Measurements from ENCODE around the gene ZCCHC14. TPM values are rescaled to one million over a fixed set of nuclear protein-coding genes. Genes with fewer than 3 reads are reported as not detected.

ZCCHC14 gene
- polyA plus RNA-seq, 6 donors from 2014 or later, result 0.03 to 0.31 (median 0.20) TPM; not detected in 1

DNA sequence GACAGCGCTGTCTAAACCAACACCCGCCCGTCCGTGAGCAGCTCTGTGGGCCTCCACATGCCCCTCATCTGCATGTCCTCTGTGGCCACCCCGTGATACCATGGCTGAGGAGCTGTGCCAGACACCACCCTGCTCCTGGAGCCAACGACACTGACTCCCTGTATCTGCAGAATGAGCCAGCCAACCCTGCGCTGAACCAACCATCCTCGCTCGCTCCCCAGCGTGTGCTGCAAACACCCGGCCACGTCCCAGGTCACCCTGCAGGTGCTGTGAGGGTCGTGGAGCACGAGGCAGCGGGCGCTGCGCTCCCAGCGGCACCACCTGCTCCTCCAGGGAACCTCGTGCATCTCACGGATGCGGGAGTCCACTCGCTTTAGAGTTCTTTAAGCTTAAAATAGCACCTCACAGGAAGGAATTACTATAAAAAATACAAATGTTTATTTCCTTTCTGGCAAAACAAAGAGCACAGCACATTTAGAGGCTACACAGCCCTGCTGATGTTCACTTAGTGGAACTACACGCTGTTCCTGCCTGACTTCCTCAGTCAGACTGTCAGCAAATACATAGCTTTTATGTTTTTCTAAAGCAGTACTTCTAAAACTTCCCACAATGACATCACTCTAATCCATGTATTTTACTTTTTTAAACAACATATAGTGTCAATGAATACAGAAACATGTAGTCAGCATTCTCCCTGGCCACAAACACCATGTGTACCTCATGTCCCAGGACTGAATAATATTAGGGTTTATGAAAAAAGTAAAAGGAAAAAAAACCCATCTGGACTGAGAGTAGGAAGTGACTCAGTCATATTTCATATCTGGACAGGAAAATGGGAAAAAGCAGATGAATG is 57.2 kb downstream of the ZCCHC14 start:
- H3K27me3 Mint-ChIP-seq, result peaks cover 0 to 4% (median 0%) of the 10 kb centered on the region in 3 donors
- H3K36me3 Mint-ChIP-seq, result no peaks in the 10 kb centered on the region
- H3K27ac Mint-ChIP-seq, result no peak overlapping the region
- H3K4me3 Mint-ChIP-seq, result no peak overlapping the region
- DNase-seq, result no peak
- H3K4me1 Mint-ChIP-seq, result peaks cover 0 to 8% (median 5%) of the 10 kb centered on the region in 3 donors
- no peak for ATAC-seq (ENCODE audit: low read depth in 2 of 2)
- H3K9me3 Mint-ChIP-seq, result no peaks in the 10 kb centered on the region

DNA sequence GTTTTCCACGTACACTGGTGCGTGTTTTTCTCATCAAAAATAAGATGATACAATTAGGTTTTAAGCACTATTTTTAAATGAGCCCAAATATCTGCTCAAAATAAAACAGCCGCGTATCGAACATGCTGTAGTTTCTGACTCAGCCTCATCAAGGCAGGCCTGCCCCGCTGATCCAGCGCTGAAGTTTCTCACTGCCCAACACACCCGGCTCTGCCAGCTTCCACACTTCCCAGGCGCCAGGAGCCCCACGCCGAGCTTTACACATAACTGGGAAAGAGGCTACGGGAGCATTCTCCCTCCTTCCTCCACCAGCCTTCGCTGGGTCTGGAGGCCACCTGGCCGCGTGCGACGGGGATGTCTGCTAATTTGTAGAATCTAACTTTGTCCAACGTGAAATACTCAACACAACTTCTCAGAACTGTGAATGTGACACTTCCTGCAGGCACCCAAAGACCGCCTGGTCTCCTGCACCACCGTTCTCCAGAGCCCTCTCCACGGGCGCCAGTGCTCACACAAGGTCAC is 58.6 kb downstream of the ZCCHC14 start:
- peaks cover 0 to 8% (median 5%) of the 10 kb centered on the region in 3 donors for H3K4me1 Mint-ChIP-seq
- H3K9me3 Mint-ChIP-seq, result no peaks in the 10 kb centered on the region
- no peak overlapping the region for H3K4me3 Mint-ChIP-seq
- no peaks in the 10 kb centered on the region for H3K36me3 Mint-ChIP-seq
- ATAC-seq (ENCODE audit: low read depth in 2 of 2), result no peak
- peaks cover 0 to 4% (median 0%) of the 10 kb centered on the region in 3 donors for H3K27me3 Mint-ChIP-seq
- H3K27ac Mint-ChIP-seq, result no peak overlapping the region
- DNase-seq, result no peak

DNA sequence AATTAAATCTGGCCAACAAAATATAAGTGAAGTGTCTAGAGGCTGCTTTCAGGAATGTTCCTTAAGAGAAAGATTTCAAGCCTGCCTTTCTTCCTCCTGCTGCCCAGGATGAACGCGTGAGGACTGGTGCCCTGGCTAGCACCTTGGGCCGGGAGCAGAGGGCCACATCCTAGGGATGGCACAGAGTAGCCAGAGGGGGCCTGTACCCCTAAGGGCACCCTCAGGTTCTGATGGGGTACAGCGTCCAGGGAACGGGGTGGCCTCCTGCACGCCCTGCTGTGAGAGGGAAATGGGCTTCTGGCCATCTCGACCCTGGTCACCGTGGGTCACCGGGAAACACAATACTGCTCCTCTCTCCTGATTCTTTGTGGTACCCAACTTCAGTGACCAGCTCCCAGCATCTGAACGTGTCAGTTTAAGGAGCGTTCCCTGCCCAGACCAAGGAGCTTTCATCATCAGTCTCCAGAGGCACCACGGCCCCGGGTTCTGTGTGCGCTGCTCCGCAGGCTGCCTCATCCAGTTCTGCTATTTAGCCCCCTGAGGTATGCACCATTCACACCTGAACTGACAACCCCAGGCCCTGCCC is 60.4 kb downstream of the ZCCHC14 start:
- ATAC-seq (ENCODE audit: low read depth in 2 of 2) (no peak), DNase-seq (no peak)
- Mint-ChIP-seq H3K36me3 (no peaks in the 10 kb centered on the region), H3K4me1 (peaks cover 0 to 8% (median 5%) of the 10 kb centered on the region in 3 donors), H3K27ac (no peak overlapping the region), H3K9me3 (no peaks in the 10 kb centered on the region), H3K4me3 (no peak overlapping the region), H3K27me3 (peaks cover 0 to 4% (median 0%) of the 10 kb centered on the region in 3 donors)

DNA sequence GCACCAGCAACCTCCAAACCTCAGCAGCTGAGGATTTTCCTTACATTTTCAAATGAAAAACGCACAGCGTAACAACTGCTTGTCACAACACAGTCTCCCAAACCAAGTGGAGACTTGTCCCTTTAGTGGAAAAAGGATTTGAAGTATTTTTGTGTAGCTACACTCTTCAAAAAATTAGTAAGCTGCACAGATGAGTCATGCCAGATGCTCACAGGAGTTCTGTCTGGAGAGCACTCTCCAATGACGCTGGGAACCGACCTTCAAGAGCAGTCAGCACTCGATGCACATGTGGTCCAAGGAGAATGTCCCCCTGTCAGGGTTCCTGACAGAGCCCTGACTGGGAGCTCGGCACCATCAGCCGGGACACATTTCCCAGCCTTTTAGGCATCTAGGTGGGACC is 60.9 kb downstream of the ZCCHC14 start:
- Mint-ChIP-seq H3K9me3 (no peaks in the 10 kb centered on the region), H3K27me3 (peaks cover 0 to 4% (median 0%) of the 10 kb centered on the region in 3 donors), H3K36me3 (no peaks in the 10 kb centered on the region), H3K4me3 (no peak overlapping the region), H3K27ac (no peak overlapping the region), H3K4me1 (peaks cover 0 to 8% (median 5%) of the 10 kb centered on the region in 3 donors)
- DNase-seq, result no peak
- no peak for ATAC-seq (ENCODE audit: low read depth in 2 of 2)

DNA sequence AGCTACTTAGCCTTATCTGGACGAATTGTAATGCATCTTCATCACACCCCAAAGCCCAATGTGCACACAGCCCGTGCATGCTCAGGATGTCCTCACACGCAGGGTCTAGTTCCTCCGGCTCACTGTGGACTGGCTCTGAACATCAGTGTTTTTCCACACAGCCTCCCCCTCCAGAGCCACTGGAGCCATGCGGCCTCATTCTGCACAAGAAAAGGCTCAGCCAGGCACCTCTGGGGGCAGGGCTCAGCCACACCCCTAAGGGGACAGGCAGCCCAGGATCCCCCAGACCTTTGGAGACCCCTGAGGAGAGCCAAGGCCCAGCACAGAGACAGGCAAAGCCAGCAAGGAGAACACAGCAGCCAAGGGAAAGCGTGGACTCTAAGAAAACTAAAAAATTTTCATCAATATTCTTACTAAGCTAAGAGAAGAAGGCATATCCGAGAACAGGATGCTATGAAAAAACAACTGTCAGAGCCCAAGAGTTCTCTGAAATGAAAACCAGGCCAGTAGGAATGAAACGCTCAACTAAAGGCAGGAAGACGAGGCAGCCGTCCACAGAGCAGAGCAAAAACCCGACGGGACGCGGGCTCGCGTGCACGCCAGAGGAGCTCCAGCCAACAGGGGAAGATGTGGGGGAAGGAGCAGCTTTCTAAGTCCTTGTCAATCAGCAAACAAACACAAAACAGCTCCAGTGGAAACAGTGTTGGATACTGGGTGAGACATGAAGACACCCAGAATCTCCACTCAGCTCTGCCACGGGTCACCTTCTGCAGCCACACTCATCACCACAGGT is 66.2 kb downstream of the ZCCHC14 start:
- Mint-ChIP-seq H3K27me3 (no peaks in the 10 kb centered on the region), H3K4me3 (no peak overlapping the region), H3K4me1 (no peaks in the 10 kb centered on the region), H3K9me3 (no peaks in the 10 kb centered on the region), H3K36me3 (no peaks in the 10 kb centered on the region), H3K27ac (peak overlapping the region in 1 of 6 donors; percentile 7)
- ATAC-seq (ENCODE audit: low read depth in 2 of 2) (no peak), DNase-seq (no peak)

DNA sequence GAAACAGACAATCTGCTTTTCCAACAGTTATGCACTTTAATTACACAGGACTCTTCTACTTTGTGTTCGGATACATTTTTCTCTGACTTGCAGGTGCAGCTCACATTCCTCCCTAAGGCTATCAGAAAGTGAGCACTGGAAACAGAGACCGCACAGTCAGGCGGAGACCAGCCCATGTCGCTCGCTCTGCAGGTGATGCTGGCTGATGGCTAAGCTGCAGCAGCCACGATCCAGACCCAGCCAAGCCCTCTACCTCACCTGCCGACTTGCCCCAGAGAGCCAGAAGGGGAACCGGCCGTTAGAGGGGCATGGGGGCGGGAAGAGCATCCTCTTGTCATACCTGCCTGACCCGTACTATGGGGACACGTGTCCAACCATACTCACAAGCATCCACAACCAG is 66.9 kb downstream of the ZCCHC14 start:
- Mint-ChIP-seq H3K27me3 (no peaks in the 10 kb centered on the region), H3K9me3 (no peaks in the 10 kb centered on the region), H3K4me3 (no peak overlapping the region), H3K36me3 (no peaks in the 10 kb centered on the region), H3K27ac (no peak overlapping the region), H3K4me1 (no peaks in the 10 kb centered on the region)
- no peak for ATAC-seq (ENCODE audit: low read depth in 2 of 2)
- no peak for DNase-seq

DNA sequence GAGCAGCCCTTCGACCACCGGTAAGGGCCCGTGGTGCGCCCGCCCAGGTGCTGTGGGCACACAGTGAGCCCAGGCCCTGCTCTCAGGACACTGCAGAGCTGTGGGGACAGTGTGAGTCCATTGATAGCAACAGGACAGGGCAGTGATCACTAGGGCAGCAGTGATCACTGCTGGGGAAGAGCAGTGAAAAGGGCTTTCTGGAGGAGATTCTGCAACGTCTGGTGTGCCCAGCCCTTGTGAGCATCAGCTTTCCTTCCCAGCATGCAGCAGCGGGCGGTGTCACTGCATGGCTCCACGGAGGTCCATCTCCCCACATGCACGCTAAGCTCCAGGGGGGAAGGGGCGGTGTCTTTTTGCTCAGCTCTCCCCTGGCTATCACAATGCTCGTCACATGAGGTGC is 68.6 kb downstream of the ZCCHC14 start:
- ATAC-seq (ENCODE audit: low read depth in 2 of 2), result no peak
- no peak for DNase-seq
- no peak overlapping the region for H3K27ac Mint-ChIP-seq
- no peaks in the 10 kb centered on the region for H3K9me3 Mint-ChIP-seq
- H3K36me3 Mint-ChIP-seq, result no peaks in the 10 kb centered on the region
- no peaks in the 10 kb centered on the region for H3K4me1 Mint-ChIP-seq
- no peaks in the 10 kb centered on the region for H3K27me3 Mint-ChIP-seq
- H3K4me3 Mint-ChIP-seq, result no peak overlapping the region

DNA sequence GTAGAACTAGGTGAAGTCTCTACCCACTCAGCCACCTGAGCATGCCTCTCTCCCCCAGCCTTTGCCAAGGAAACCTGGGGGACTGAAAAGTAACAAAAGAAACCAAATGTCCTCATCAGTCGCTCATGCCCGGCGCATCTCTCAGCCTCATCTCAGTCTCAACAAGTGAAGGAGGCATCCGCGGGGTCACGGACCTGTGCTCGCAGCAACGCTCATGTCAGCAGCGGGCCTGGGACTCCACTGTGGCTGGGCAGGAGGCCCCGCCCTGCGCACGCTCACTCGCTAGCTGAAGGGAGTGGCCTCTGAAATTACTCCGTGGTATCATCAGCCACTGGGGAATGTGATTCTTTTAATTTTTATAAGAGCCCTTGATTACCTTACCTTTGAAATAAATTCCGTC is 69.4 kb downstream of the ZCCHC14 start:
- Mint-ChIP-seq H3K27ac (no peak overlapping the region), H3K4me1 (no peaks in the 10 kb centered on the region), H3K9me3 (no peaks in the 10 kb centered on the region), H3K36me3 (no peaks in the 10 kb centered on the region), H3K4me3 (no peak overlapping the region), H3K27me3 (no peaks in the 10 kb centered on the region)
- DNase-seq (no peak), ATAC-seq (ENCODE audit: low read depth in 2 of 2) (no peak)

DNA sequence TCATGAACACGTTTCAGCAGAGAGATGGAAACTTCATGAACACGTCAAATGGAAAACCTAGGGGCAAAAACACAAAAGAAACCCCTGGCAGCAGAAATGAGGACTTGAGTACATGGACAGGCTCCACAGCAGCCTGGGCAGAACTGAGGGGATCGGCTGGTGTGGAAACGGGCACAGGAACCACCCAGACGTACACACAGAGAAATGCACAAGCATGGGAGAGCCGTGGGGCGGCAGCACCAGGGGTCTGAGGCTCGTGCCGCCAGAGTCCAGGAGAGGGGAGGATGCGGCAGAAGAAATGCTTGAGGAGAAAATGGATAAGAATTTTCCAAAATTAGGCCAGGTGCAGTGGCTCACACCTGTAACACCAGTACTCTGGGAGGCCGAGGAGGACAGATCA is 70.7 kb downstream of the ZCCHC14 start:
- DNase-seq, result no peak
- no peak overlapping the region for H3K27ac Mint-ChIP-seq
- H3K4me1 Mint-ChIP-seq, result no peaks in the 10 kb centered on the region
- H3K27me3 Mint-ChIP-seq, result no peaks in the 10 kb centered on the region
- H3K36me3 Mint-ChIP-seq, result no peaks in the 10 kb centered on the region
- ATAC-seq (ENCODE audit: low read depth in 2 of 2), result no peak
- no peak overlapping the region for H3K4me3 Mint-ChIP-seq
- H3K9me3 Mint-ChIP-seq, result no peaks in the 10 kb centered on the region

DNA sequence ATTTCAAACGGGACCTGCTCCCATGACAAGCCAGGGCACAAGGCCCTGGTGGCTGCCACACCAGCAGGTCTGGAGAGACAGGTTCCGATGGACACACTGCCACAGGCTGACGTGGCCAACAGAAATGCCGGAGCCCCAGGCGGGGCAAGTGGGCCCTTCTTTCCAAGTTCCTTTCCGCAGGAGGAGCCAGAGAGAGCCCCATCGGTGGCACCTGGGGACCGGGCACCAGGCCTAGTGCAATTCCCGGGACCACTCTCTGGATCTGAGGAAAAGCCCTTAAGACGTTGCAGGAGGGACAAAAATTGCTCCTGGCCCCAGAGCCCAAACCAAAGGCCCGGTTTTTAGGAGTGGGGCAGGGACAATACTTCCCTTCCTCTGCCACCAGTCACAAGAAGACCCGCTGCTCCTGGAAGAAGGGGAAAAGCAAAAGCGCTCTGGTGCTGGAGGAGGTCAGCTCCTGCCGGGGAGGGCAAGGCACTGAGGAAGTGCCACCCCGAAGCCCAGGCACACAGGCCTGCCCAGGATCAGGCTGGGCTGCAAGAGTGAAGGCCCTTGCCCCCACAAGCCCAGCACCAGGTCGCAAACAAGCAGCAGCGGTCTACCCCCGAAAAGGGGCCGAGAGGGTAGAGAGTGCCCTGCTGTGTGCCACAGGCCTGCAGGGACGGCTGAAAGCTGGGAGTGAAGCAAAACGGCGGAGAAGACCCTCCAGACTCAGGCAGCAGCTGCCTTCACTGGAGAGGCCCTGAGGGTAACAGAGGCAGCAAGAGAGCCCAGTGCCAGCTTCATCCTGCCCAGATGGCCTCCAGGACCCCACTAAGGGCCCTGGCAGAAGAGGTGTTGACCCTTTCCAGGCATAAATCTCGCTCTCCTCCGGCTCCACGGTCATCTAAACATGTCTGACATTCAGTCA is 71.6 kb downstream of the ZCCHC14 start:
- no peak overlapping the region for H3K4me3 Mint-ChIP-seq
- no peaks in the 10 kb centered on the region for H3K36me3 Mint-ChIP-seq
- H3K27me3 Mint-ChIP-seq, result no peaks in the 10 kb centered on the region
- ATAC-seq (ENCODE audit: low read depth in 2 of 2) (no peak), DNase-seq (no peak)
- peak overlapping the region in 1 of 6 donors; percentile 39 for H3K27ac Mint-ChIP-seq
- H3K9me3 Mint-ChIP-seq, result no peaks in the 10 kb centered on the region
- H3K4me1 Mint-ChIP-seq, result no peaks in the 10 kb centered on the region

DNA sequence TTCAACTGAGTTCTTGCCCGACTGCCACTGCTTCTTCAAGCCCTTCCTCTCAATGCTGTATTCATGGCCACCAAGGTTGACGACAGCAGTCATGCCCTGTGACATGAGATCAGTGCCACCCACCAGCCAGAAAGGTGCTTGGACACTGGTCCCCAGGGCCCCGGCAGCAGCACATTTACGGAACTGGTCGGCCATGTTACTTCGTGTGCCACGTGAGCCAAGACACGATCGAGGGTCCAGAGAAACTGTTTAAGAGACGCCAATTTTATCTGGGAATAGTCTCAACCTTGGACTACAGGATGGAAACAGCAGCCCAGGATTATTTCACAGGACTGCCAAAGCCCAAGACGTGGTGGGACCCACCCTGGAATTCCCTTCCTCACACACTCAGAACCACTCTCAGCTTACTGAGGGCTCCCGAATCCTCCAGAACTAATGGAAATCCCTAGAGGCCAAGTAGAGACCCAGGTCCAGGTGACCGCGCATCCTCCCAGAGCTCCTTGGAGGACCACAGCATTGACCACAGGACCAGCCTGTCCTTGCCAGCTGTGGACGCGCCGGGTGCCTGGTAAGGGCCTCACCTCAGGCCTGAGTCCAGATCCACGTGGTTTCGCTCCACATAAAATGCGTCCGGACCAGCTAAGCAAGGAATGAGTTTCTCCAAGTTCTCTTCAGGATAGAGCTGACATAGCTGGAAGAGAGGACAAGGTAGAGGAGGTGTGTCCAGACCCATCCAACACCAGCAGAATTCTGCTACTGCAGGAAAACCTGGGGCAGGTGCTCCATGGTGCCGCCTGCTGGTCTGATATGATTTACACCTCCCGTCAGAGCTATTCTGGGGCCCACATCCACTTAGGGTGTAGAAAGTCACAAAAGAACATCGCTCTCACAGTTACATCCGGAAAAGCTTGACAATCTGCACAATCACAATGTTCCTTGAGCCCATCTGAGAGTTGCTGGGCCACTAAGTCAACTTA is 72.5 kb downstream of the ZCCHC14 start:
- DNase-seq, result no peak
- Mint-ChIP-seq H3K4me3 (no peak overlapping the region), H3K27me3 (no peaks in the 10 kb centered on the region), H3K27ac (no peak overlapping the region), H3K9me3 (no peaks in the 10 kb centered on the region), H3K4me1 (no peaks in the 10 kb centered on the region), H3K36me3 (no peaks in the 10 kb centered on the region)
- ATAC-seq (ENCODE audit: low read depth in 2 of 2), result no peak

DNA sequence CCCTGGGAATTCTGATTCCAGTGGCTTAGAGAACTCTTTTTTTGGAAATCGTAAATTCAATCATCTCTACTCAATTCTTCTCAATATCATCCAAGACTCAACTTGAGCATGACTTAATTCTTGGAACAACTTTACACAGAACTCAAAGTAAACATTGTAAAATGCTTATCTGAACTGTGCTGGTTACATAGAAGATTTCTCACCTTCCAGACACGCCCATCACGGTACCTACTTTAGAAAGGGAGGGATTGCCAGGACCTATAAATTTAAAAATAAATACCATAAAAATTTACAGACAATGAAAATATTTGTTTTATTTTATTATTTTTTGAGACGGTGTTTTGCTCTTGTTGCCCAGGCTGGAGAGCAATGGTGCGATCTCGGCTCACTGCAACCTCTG is 74.2 kb downstream of the ZCCHC14 start:
- Mint-ChIP-seq H3K27ac (no peak overlapping the region), H3K4me1 (no peaks in the 10 kb centered on the region), H3K9me3 (no peaks in the 10 kb centered on the region), H3K27me3 (no peaks in the 10 kb centered on the region), H3K4me3 (no peak overlapping the region), H3K36me3 (no peaks in the 10 kb centered on the region)
- DNase-seq, result no peak
- ATAC-seq (ENCODE audit: low read depth in 2 of 2), result no peak
